Mesendoderm (in vitro differentiated cells): ENCODE results near the gene ATAD1. TPM values are rescaled to one million over a fixed set of nuclear protein-coding genes. Genes with fewer than 3 reads are reported as not detected.

Experiments
- DNase-seq: peaks from one replicate; pipeline ENCODE4 v3.0.0; 2013
- H2AK5ac ChIP-seq: 2 replicates; pipeline ENCODE4 v1.6.1; 2013; ENCODE audit warnings: low read length, inconsistent platforms
- H2BK120ac ChIP-seq: 2 replicates; pipeline ENCODE4 v1.6.1; 2013; ENCODE audit warnings: low read depth, mild to moderate bottlenecking, low read length, moderate library complexity, mixed read lengths
- H2BK15ac ChIP-seq: replicated peaks from 2 replicates; pipeline ENCODE4 v1.6.1; 2013; ENCODE audit warnings: low read depth, mild to moderate bottlenecking, moderate library complexity
- H2BK5ac ChIP-seq: 2 replicates; pipeline ENCODE4 v1.6.1; 2013; ENCODE audit warnings: low read length, inconsistent platforms
- H3K18ac ChIP-seq: 2 replicates; pipeline ENCODE4 v1.6.1; 2013; ENCODE audit warnings: mild to moderate bottlenecking, low read length, mixed read lengths
- H3K23ac ChIP-seq: one replicate; pipeline ENCODE4 v1.6.1; 2013; ENCODE audit warnings: low read length
- H3K27ac ChIP-seq: 2 replicates; pipeline ENCODE4 v1.5.1; 2013; ENCODE audit warnings: low read depth, mild to moderate bottlenecking, inconsistent platforms, low read length, moderate library complexity
- H3K27me3 ChIP-seq: 2 replicates; pipeline ENCODE4 v1.6.1; 2013; ENCODE audit warnings: low read length, control low read depth, mild to moderate bottlenecking, inconsistent platforms; ENCODE audit not compliant: insufficient read depth, poor library complexity
- H3K36me3 ChIP-seq: 2 replicates; pipeline ENCODE4 v1.6.1; 2013; ENCODE audit warnings: low read length, inconsistent platforms; ENCODE audit not compliant: control insufficient read depth, insufficient read depth
- H3K4ac ChIP-seq: one replicate; pipeline ENCODE4 v1.6.1; 2013; ENCODE audit warnings: low read depth, mild to moderate bottlenecking, low read length, moderate library complexity
- H3K4me1 ChIP-seq: 2 replicates; pipeline ENCODE4 v1.6.1; 2013; ENCODE audit warnings: low read depth, low read length, inconsistent platforms; ENCODE audit not compliant: control insufficient read depth
- H3K4me2 ChIP-seq: 2 replicates; pipeline ENCODE4 v1.6.1; 2013; ENCODE audit warnings: low read length
- H3K4me3 ChIP-seq: 2 replicates; pipeline ENCODE4 v1.5.1; 2013; ENCODE audit warnings: mild to moderate bottlenecking, low read length
- H3K56ac ChIP-seq: one replicate; pipeline ENCODE4 v1.6.1; 2013; ENCODE audit warnings: low read length
- H3K79me1 ChIP-seq: 2 replicates; pipeline ENCODE4 v1.6.1; 2013; ENCODE audit warnings: low read length, inconsistent platforms
- H3K79me2 ChIP-seq: 2 replicates; pipeline ENCODE4 v1.6.1; 2013; ENCODE audit warnings: mild to moderate bottlenecking, low read length; ENCODE audit not compliant: control insufficient read depth, insufficient read depth
- H3K9ac ChIP-seq: 2 replicates; pipeline ENCODE4 v1.6.1; 2013; ENCODE audit warnings: low read length, inconsistent platforms
- H4K5ac ChIP-seq: one replicate; pipeline ENCODE4 v1.6.1; 2013; ENCODE audit warnings: low read length
- H4K8ac ChIP-seq: one replicate; pipeline ENCODE4 v1.6.1; 2013; ENCODE audit warnings: low read depth, mild to moderate bottlenecking, control low read depth, low read length, moderate library complexity
- WGBS: extraction: QIAGEN DNeasy Blood & Tissue Kit; methylation state at CpG from one replicate; pipeline ENCODE4 v1.1.7; 2013; ENCODE audit warnings: low lambda C conversion rate, missing lambda C conversion rate; ENCODE audit not compliant: insufficient coverage; ENCODE audit errors: extremely low coverage; 5-methylcytosine and 5-hydroxymethylcytosine counted together
- small RNA-seq: library from polyadenylated mRNA; stranded (forward); fragments of <200 nt; extraction: miRNeasy Mini kit (QIAGEN cat#:217004); gene quantifications from one replicate; pipeline ENCODE3, GENCODE V24; 2013; ENCODE audit not compliant: insufficient read depth

ATAD1 gene

GRCh38 chr10:87702260-87702972 is 115.6 kb downstream of the ATAD1 start:
- Histone ChIP-seq H4K5ac (no peak overlapping the region), H3K4ac (no peak overlapping the region), H3K18ac (no peak overlapping the region), H3K56ac (no peak overlapping the region), H3K27me3 (no peaks in the 10 kb centered on the region), H2BK120ac (no peak overlapping the region), H3K79me2 (no peaks in the 10 kb centered on the region), H2BK5ac (no peak overlapping the region), H2BK15ac (no peak overlapping the region), H3K4me3 (no peak overlapping the region), H2AK5ac (no peak overlapping the region), H3K36me3 (no peaks in the 10 kb centered on the region), H3K79me1 (no peaks in the 10 kb centered on the region), H3K9ac (no peak overlapping the region), H3K4me2 (no peak overlapping the region), H4K8ac (no peak overlapping the region), H3K27ac (no peak overlapping the region), H3K4me1 (no peaks in the 10 kb centered on the region), H3K23ac (no peak overlapping the region)
- no CpG with 5 or more reads among the region's 9 CpGs for WGBS
- DNase-seq: no peak

Small RNA genes lying within 50 kb of the gene (small RNA-seq; reads per million reads assigned to genes)
- gene RN7SL78P: not detected
